Measurements from ENCODE around the gene TYSND1.

TYSND1 gene

GRCh38 chr10:70147259-70147625 is 742 bp upstream of the TYSND1 start:
- 74 to 83% methylated on average over 2 of the region's 2 CpGs for WGBS, 2 experiments

GRCh38 chr10:70145666-70146488 is 623 bp downstream of the TYSND1 start:
- peaks cover 3% of the 10 kb centered on the region for H3K36me3 ChIP-seq (ENCODE audit: control insufficient read depth, insufficient read depth, low read length)
- H3K9me3 ChIP-seq (ENCODE audit: control insufficient read depth, low read length): no peaks in the 10 kb centered on the region
- 0% methylated on average over 98 of the region's 98 CpGs for WGBS, 2 experiments
- peak overlapping the region; percentile 93 for H3K27ac ChIP-seq (ENCODE audit: insufficient read depth, low read depth, low read length, poor library complexity, severe bottlenecking)
- no peaks in the 10 kb centered on the region for H3K27me3 ChIP-seq (ENCODE audit: control insufficient read depth, insufficient read depth, low read length, poor library complexity, severe bottlenecking)
- H3K4me3 ChIP-seq (ENCODE audit: insufficient read depth, low read depth, low read length): peak overlapping the region; percentile 58
- no peaks in the 10 kb centered on the region for H3K4me1 ChIP-seq (ENCODE audit: control insufficient read depth, insufficient read depth, low read length)

More at GRCh38 chr10:70147259-70147625, 742 bp upstream of the TYSND1 start:
- no peak overlapping the region for H3K4me3 ChIP-seq (ENCODE audit: insufficient read depth, low read depth, low read length)
- peak overlapping the region; percentile 93 for H3K27ac ChIP-seq (ENCODE audit: insufficient read depth, low read depth, low read length, poor library complexity, severe bottlenecking)
- no peaks in the 10 kb centered on the region for H3K9me3 ChIP-seq (ENCODE audit: control insufficient read depth, low read length)
- H3K4me1 ChIP-seq (ENCODE audit: control insufficient read depth, insufficient read depth, low read length): no peaks in the 10 kb centered on the region
- H3K36me3 ChIP-seq (ENCODE audit: control insufficient read depth, insufficient read depth, low read length): peaks cover 13% of the 10 kb centered on the region
- no peaks in the 10 kb centered on the region for H3K27me3 ChIP-seq (ENCODE audit: control insufficient read depth, insufficient read depth, low read length, poor library complexity, severe bottlenecking)

GRCh38 chr10:70145166-70145665 is 1.3 kb downstream of the TYSND1 start:
- H3K9me3 ChIP-seq (ENCODE audit: control insufficient read depth, low read length): no peaks in the 10 kb centered on the region
- 28 to 31% methylated on average over 28 of the region's 28 CpGs for WGBS, 2 experiments
- no peak overlapping the region for H3K27ac ChIP-seq (ENCODE audit: insufficient read depth, low read depth, low read length, poor library complexity, severe bottlenecking)
- peak overlapping the region; percentile 58 for H3K4me3 ChIP-seq (ENCODE audit: insufficient read depth, low read depth, low read length)
- no peaks in the 10 kb centered on the region for H3K27me3 ChIP-seq (ENCODE audit: control insufficient read depth, insufficient read depth, low read length, poor library complexity, severe bottlenecking)
- peaks cover 1% of the 10 kb centered on the region for H3K36me3 ChIP-seq (ENCODE audit: control insufficient read depth, insufficient read depth, low read length)
- H3K4me1 ChIP-seq (ENCODE audit: control insufficient read depth, insufficient read depth, low read length): no peaks in the 10 kb centered on the region

GRCh38 chr10:70144372-70145110 is 2.0 kb downstream of the TYSND1 start:
- WGBS, 2 experiments: 85% methylated on average over 18 of the region's 18 CpGs

GRCh38 chr10:70142555-70142954 is 3.9 kb downstream of the TYSND1 start:
- Histone ChIP-seq H3K36me3 (ENCODE audit: control insufficient read depth, insufficient read depth, low read length) (no peaks in the 10 kb centered on the region), H3K4me3 (ENCODE audit: insufficient read depth, low read depth, low read length) (no peak overlapping the region), H3K4me1 (ENCODE audit: control insufficient read depth, insufficient read depth, low read length) (no peaks in the 10 kb centered on the region), H3K27ac (ENCODE audit: insufficient read depth, low read depth, low read length, poor library complexity, severe bottlenecking) (no peak overlapping the region), H3K9me3 (ENCODE audit: control insufficient read depth, low read length) (no peaks in the 10 kb centered on the region), H3K27me3 (ENCODE audit: control insufficient read depth, insufficient read depth, low read length, poor library complexity, severe bottlenecking) (no peaks in the 10 kb centered on the region)
- 92 to 94% methylated on average over 10 of the region's 10 CpGs for WGBS, 2 experiments

More at GRCh38 chr10:70144372-70145110, 2.0 kb downstream of the TYSND1 start:
- H3K4me1 ChIP-seq (ENCODE audit: control insufficient read depth, insufficient read depth, low read length): no peaks in the 10 kb centered on the region
- peak overlapping the region; percentile 58 for H3K4me3 ChIP-seq (ENCODE audit: insufficient read depth, low read depth, low read length)
- no peaks in the 10 kb centered on the region for H3K9me3 ChIP-seq (ENCODE audit: control insufficient read depth, low read length)
- H3K36me3 ChIP-seq (ENCODE audit: control insufficient read depth, insufficient read depth, low read length): no peaks in the 10 kb centered on the region
- no peak overlapping the region for H3K27ac ChIP-seq (ENCODE audit: insufficient read depth, low read depth, low read length, poor library complexity, severe bottlenecking)
- no peaks in the 10 kb centered on the region for H3K27me3 ChIP-seq (ENCODE audit: control insufficient read depth, insufficient read depth, low read length, poor library complexity, severe bottlenecking)

GRCh38 chr10:70140297-70140696 is 6.2 kb downstream of the TYSND1 start:
- Histone ChIP-seq H3K36me3 (ENCODE audit: control insufficient read depth, insufficient read depth, low read length) (no peaks in the 10 kb centered on the region), H3K4me3 (ENCODE audit: insufficient read depth, low read depth, low read length) (no peak overlapping the region), H3K9me3 (ENCODE audit: control insufficient read depth, low read length) (no peaks in the 10 kb centered on the region), H3K27me3 (ENCODE audit: control insufficient read depth, insufficient read depth, low read length, poor library complexity, severe bottlenecking) (no peaks in the 10 kb centered on the region), H3K27ac (ENCODE audit: insufficient read depth, low read depth, low read length, poor library complexity, severe bottlenecking) (no peak overlapping the region), H3K4me1 (ENCODE audit: control insufficient read depth, insufficient read depth, low read length) (no peaks in the 10 kb centered on the region)
- 83 to 89% methylated on average over 4 to 5 of the region's 5 CpGs for WGBS, 2 experiments

- H3K4me3 ChIP-seq (ENCODE audit: insufficient read depth, low read depth, low read length): no peak overlapping the region
- 89 to 94% methylated on average over 6 of the region's 6 CpGs for WGBS, 2 experiments
- H3K36me3 ChIP-seq (ENCODE audit: control insufficient read depth, insufficient read depth, low read length): no peaks in the 10 kb centered on the region
- H3K27me3 ChIP-seq (ENCODE audit: control insufficient read depth, insufficient read depth, low read length, poor library complexity, severe bottlenecking): no peaks in the 10 kb centered on the region
- no peaks in the 10 kb centered on the region for H3K4me1 ChIP-seq (ENCODE audit: control insufficient read depth, insufficient read depth, low read length)
- H3K27ac ChIP-seq (ENCODE audit: insufficient read depth, low read depth, low read length, poor library complexity, severe bottlenecking): no peak overlapping the region
- no peaks in the 10 kb centered on the region for H3K9me3 ChIP-seq (ENCODE audit: control insufficient read depth, low read length)
Measured at GRCh38 chr10:70139997-70140250, 6.6 kb downstream of the TYSND1 start.

GRCh38 chr10:70139151-70139996 is 7.1 kb downstream of the TYSND1 start:
- no peaks in the 10 kb centered on the region for H3K36me3 ChIP-seq (ENCODE audit: control insufficient read depth, insufficient read depth, low read length)
- no peak overlapping the region for H3K4me3 ChIP-seq (ENCODE audit: insufficient read depth, low read depth, low read length)
- no peak overlapping the region for H3K27ac ChIP-seq (ENCODE audit: insufficient read depth, low read depth, low read length, poor library complexity, severe bottlenecking)
- no peaks in the 10 kb centered on the region for H3K9me3 ChIP-seq (ENCODE audit: control insufficient read depth, low read length)
- 89 to 90% methylated on average over 11 of the region's 11 CpGs for WGBS, 2 experiments
- H3K4me1 ChIP-seq (ENCODE audit: control insufficient read depth, insufficient read depth, low read length): no peaks in the 10 kb centered on the region
- no peaks in the 10 kb centered on the region for H3K27me3 ChIP-seq (ENCODE audit: control insufficient read depth, insufficient read depth, low read length, poor library complexity, severe bottlenecking)

GRCh38 chr10:70137927-70138883 is 8.3 kb downstream of the TYSND1 start:
- 94% methylated on average over 14 of the region's 14 CpGs for WGBS, 2 experiments
- Histone ChIP-seq H3K4me3 (ENCODE audit: insufficient read depth, low read depth, low read length) (no peak overlapping the region), H3K36me3 (ENCODE audit: control insufficient read depth, insufficient read depth, low read length) (no peaks in the 10 kb centered on the region), H3K4me1 (ENCODE audit: control insufficient read depth, insufficient read depth, low read length) (no peaks in the 10 kb centered on the region), H3K27me3 (ENCODE audit: control insufficient read depth, insufficient read depth, low read length, poor library complexity, severe bottlenecking) (peaks cover 11% of the 10 kb centered on the region), H3K9me3 (ENCODE audit: control insufficient read depth, low read length) (no peaks in the 10 kb centered on the region), H3K27ac (ENCODE audit: insufficient read depth, low read depth, low read length, poor library complexity, severe bottlenecking) (no peak overlapping the region)
